ENCODE measurements around the gene RAB11FIP4.

DNA sequence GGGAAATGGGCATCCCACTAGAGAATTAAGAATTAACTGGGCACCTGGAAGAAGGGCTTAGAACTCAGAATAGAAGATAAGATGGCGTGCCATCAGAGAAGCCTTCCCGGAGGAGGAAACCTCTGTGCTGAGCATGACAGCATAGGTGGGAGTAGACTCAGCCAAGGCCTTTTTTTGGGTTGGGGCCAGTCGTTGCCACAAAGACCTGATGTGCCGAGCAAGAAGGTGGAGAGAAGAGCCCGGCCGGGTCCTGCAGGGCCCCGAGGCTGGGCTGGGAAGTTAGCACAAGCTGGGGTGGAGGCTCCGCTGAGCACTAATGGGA, 1.1 kb upstream of the RAB11FIP4 start:
- TF ChIP-seq, protein P1, sequence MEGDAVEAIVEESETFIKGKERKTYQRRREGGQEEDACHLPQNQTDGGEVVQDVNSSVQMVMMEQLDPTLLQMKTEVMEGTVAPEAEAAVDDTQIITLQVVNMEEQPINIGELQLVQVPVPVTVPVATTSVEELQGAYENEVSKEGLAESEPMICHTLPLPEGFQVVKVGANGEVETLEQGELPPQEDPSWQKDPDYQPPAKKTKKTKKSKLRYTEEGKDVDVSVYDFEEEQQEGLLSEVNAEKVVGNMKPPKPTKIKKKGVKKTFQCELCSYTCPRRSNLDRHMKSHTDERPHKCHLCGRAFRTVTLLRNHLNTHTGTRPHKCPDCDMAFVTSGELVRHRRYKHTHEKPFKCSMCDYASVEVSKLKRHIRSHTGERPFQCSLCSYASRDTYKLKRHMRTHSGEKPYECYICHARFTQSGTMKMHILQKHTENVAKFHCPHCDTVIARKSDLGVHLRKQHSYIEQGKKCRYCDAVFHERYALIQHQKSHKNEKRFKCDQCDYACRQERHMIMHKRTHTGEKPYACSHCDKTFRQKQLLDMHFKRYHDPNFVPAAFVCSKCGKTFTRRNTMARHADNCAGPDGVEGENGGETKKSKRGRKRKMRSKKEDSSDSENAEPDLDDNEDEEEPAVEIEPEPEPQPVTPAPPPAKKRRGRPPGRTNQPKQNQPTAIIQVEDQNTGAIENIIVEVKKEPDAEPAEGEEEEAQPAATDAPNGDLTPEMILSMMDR (IDR thresholded peaks at IDR 0.05) = no peak
- TF ChIP-seq POLR2A (IDR thresholded peaks at IDR 0.05) = no peak

All from breast epithelium (tissue), 3 donors.